IPS-NIHi7 (cell line): Measurements from ENCODE around the gene XAGE2.

ENCODE experiments used
- DNase-seq: peaks from one replicate; pipeline ENCODE4 v3.0.0; 2012; ENCODE audit warnings: mixed read lengths; ENCODE audit errors: extremely low spot score

XAGE2 gene

GRCh38 chrX:52424656-52425055 is 55.8 kb downstream of the XAGE2 start:
- DNase-seq = no peak
